ENCODE data around the gene PARPBP.
"Not testable (repeated sequence)": the region's sequence is repeated elsewhere in the genome, so short reads cannot be mapped to it uniquely, and the experiment has no call there.

The PARPBP gene

GRCh38 chr12:102119674-102120563 lies at the start of gene PARPBP, which contains the start of gene NUP37:
Gene PARPBP (plus strand): TSS chr12:102120183. CDS start chr12:102123889, 3,706 bp downstream.
Gene NUP37 (minus strand): TSS chr12:102120114. CDS start chr12:102118518, 1,596 bp downstream.
- no peaks in the 10 kb centered on the region for H3K36me3 ChIP-seq (ENCODE audit: control insufficient read depth, insufficient read depth, low read length)
- H2AFZ ChIP-seq, result peak within 1 kb of the TSS; percentile 100
- peak within 1 kb of the TSS; percentile 72 for H3K4me2 ChIP-seq (ENCODE audit: low read length)
- peaks cover 3% of the 10 kb centered on the region for H3K4me1 ChIP-seq
- TF ChIP-seq CTCF (IDR thresholded peaks at IDR 0.05), result no peak
- H3K27me3 ChIP-seq (ENCODE audit: control insufficient read depth, insufficient read depth, low read length), result no peaks in the 10 kb centered on the region
- no peaks in the 10 kb centered on the region for H3K79me2 ChIP-seq
- peak within 1 kb of the TSS; percentile 94 for H3K4me3 ChIP-seq (ENCODE audit: low read depth, low read length)
- H3K9me3 ChIP-seq (ENCODE audit: control insufficient read depth, low read length), result no peaks in the 10 kb centered on the region
- peak within 1 kb of the TSS; percentile 75 for H3K9ac ChIP-seq
- peak within 1 kb of the TSS; percentile 74 for H3K27ac ChIP-seq

- H3K9ac ChIP-seq; H2AFZ ChIP-seq; H3K9me3 ChIP-seq (ENCODE audit: control insufficient read depth, low read length); H3K79me2 ChIP-seq; H3K4me2 ChIP-seq (ENCODE audit: low read length); H3K27me3 ChIP-seq (ENCODE audit: control insufficient read depth, insufficient read depth, low read length); H3K4me3 ChIP-seq (ENCODE audit: low read depth, low read length); H3K36me3 ChIP-seq (ENCODE audit: control insufficient read depth, insufficient read depth, low read length); H3K27ac ChIP-seq; H3K4me1 ChIP-seq: not testable (repeated sequence)
These were observed 47.9 kb upstream of the PARPBP start for GRCh38 chr12:102072092-102072491.

- no peak for TF ChIP-seq CTCF (IDR thresholded peaks at IDR 0.05)
- Histone ChIP-seq H3K36me3 (ENCODE audit: control insufficient read depth, insufficient read depth, low read length) (no peaks in the 10 kb centered on the region), H3K27me3 (ENCODE audit: control insufficient read depth, insufficient read depth, low read length) (no peaks in the 10 kb centered on the region), H3K4me2 (ENCODE audit: low read length) (no peak overlapping the region), H3K4me3 (ENCODE audit: low read depth, low read length) (no peak overlapping the region), H2AFZ (no peak overlapping the region), H3K4me1 (no peaks in the 10 kb centered on the region), H3K9ac (no peak overlapping the region), H3K9me3 (ENCODE audit: control insufficient read depth, low read length) (no peaks in the 10 kb centered on the region), H3K27ac (no peak overlapping the region), H3K79me2 (no peaks in the 10 kb centered on the region)
These were observed 39.1 kb upstream of the PARPBP start for GRCh38 chr12:102080842-102081241.

- H3K27me3 ChIP-seq (ENCODE audit: control insufficient read depth, insufficient read depth, low read length); H3K4me3 ChIP-seq (ENCODE audit: low read depth, low read length); H3K36me3 ChIP-seq (ENCODE audit: control insufficient read depth, insufficient read depth, low read length); H3K4me2 ChIP-seq (ENCODE audit: low read length); H3K9me3 ChIP-seq (ENCODE audit: control insufficient read depth, low read length); H3K79me2 ChIP-seq; H3K27ac ChIP-seq; H3K9ac ChIP-seq; H2AFZ ChIP-seq; H3K4me1 ChIP-seq: not testable (repeated sequence)
These were observed 30.7 kb upstream of the PARPBP start for GRCh38 chr12:102089228-102089835.

- TF ChIP-seq CTCF (IDR thresholded peaks at IDR 0.05), result no peak
- Histone ChIP-seq H2AFZ (no peak overlapping the region), H3K36me3 (ENCODE audit: control insufficient read depth, insufficient read depth, low read length) (no peaks in the 10 kb centered on the region), H3K4me3 (ENCODE audit: low read depth, low read length) (no peak overlapping the region), H3K9ac (no peak overlapping the region), H3K4me2 (ENCODE audit: low read length) (no peak overlapping the region), H3K79me2 (no peaks in the 10 kb centered on the region), H3K9me3 (ENCODE audit: control insufficient read depth, low read length) (no peaks in the 10 kb centered on the region), H3K4me1 (no peaks in the 10 kb centered on the region), H3K27me3 (ENCODE audit: control insufficient read depth, insufficient read depth, low read length) (no peaks in the 10 kb centered on the region), H3K27ac (no peak overlapping the region)
These were observed 26.7 kb upstream of the PARPBP start for GRCh38 chr12:102093319-102093718.
